ENCODE measurements around the gene THSD7B.
"Not testable (repeated sequence)": the region's sequence is repeated elsewhere in the genome, so short reads cannot be mapped to it uniquely, and the experiment has no call there.

THSD7B gene

DNA sequence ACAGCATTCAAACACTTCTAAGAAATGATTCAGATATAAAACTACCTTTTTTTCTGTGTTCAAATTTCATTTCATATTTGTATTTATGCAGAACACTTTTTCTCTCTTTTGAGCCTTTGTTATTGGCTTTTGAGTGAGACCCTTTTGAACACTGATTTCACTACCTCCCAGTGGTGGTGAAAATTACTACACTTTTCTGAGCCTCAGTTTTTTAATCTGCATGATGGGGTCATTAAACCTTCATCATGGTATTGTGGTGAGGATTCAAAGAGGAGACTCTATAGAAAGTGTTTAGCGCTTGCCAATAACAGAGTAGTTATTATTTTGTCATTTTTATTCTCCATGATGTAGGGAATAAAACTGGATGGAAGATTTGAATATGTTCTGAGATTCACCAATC is 169.8 kb downstream of the THSD7B start:
- DNase-seq = no peak

DNA sequence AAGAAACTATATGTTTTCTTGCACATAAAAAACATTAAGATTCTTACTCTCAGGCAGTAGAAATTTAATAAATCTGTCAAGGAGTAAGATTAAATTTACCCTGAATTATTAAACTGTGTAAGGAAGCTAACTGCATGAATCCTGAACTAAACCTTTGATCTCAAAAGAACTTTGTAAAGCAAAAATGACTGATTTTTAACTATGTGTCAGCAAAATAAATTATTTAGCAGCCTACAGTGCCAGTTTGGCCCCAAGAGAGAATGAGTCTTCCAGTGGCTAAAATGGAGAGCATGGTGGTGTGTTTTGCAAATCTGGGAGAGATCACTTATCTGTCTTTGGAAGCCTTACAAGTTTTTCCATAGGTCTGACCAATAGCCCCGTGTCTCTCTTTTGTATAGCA is 190.7 kb downstream of the THSD7B start:
- DNase-seq = no peak

DNA sequence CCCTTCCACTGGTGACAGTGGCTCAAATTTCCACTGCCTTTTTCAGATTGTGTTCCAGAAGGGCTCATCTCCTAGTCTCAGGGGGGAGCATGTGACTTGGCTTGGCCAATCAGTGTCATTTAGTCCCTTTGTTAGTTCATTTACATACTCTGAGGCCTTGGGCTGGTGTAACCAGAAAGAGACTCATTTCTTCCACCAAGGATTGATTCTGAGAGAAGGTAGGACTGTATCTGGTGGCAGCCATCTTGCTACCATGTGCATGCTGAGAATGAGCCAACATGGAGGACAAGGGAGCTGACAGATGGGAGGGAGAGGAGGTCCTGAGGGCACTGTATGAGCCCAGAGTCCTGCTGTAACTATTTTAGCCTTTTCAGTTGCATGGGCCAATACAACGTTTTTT is 191.7 kb downstream of the THSD7B start:
- DNase-seq = no peak

DNA sequence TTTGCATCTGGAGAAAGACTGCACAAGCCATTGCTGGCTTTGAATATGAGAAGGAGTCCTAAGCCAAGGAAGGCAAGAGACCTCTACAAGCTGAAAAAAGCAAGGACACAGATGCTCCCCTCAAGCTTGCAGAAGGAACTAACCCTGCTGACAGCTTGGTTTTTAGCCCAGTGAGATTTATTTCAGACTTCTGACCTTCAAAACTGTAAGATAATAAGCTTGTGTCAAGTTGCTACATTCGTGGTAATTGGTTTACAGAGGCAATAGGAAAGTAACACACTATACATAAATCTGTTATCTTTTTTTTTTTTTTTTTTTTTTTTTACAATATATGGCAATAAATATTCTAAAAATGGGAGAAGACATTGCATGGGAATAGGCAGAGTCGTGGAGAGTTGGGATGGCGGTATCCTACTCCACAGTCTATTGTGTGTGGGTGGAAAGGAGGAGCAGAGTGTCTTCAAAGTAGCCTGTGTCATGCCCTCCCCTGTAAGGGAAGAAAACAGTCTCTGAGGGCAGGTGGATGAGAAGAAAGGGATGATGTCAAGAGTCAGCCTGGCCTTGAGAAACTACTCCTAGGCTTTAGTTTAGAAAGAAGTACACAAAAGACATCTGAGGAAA is 196.9 kb downstream of the THSD7B start:
- DNase-seq = no peak

DNA sequence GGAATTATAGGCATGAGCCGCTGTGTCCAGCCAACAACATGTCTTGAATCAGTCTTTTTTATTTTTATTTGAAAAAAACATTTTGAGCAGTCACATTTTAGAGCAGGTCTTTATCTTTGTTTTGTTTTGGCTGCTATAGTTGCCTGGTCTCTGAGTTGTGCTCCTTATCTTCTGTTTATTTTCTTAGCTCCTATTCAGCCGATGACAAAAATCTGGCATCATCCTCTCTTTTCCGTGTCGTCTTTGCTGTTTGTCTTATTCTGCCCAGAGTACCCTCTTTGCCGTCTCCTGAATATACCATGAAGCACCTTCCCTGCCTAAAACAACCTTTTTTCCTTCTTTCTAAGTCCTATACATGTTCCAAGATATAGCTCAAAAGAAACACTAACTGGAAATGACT is 201.1 kb downstream of the THSD7B start:
- DNase-seq = no peak

DNA sequence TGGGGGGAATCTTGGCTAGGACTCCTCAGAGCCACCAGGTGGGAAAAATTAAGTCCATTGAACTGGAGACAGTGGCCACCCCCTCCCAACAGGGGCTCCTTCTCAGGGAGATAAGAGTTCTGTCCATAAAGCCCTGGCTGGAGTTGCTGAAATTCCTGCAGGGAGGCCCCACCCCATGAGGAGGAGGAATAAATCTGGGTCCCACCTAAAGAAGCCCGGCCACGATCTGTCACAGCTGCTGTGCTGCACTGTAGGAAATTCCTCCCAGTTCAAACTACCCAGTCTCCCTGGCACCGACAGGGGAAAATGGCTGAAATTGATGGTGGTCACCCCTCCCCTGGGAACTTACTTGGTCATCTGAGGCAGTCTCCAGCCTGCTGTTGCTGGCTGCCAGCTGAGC is 215.0 kb downstream of the THSD7B start:
- DNase-seq = no peak

DNA sequence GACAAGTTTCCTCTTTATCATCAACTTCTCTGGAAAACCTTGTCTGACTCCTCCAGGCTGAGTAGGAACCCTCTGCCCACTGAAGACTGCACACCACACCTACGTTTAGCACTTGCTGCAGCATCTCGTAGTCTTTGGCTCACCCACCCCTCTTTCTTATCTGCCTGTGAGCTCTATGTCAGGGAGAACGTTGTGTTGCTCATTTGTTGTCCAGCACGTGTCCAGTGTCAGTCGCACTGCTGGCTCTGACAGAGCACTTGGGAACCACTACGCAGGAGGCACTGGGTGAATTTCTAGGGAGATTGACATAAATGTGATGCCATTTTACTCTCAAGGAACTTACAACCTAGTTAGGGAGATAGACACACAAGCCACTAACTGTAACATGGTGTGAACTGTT is 216.3 kb downstream of the THSD7B start:
- not testable (repeated sequence) for DNase-seq

DNA sequence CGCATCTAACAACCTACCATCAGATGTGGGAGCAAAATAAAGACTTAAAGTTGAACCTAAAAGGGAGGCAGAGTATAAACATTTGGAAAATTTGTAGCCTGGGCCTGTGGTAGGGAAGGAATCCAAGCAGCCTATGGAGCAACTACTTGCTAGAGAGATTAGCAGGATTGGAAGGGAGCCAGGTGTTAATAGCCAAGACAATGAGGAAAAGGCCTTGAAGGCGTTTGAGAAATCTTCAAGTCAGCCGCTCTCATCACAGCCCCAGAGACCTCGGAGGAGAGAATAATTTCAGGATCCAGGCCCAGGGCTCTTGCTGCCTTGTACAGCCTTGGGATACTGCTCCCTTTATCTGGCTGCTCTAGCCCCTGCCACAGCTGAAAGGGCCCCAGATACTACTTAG is 219.7 kb downstream of the THSD7B start:
- no peak for DNase-seq

DNA sequence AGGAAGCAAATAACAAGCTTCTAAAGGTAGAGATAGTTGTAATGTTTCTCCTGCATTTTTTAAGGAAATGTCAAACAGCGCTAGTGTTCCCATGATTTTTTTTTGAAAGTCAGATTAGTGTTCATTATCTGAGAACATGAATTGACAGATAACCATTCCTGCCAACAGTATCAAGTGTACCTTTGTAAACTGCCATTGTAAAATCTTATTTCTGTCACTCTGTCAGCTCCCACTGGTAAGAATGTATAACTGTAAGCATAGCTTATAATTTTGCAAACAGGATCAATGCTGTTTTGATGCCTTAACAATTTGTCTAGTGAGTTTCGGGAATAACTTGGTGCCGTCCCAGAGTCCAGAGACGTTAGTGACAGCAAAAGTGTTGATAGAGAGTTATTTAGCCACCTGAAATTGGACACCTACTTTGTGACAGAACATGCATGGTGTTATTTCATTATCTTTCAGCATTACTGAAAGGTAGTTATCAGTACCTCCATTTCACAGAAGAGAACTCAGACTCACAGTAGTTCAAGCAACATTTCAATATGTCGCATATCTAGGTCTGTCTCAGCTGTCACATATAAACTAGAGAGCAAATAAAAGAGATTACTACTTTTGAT is 221.4 kb downstream of the THSD7B start:
- DNase-seq = no peak

DNA sequence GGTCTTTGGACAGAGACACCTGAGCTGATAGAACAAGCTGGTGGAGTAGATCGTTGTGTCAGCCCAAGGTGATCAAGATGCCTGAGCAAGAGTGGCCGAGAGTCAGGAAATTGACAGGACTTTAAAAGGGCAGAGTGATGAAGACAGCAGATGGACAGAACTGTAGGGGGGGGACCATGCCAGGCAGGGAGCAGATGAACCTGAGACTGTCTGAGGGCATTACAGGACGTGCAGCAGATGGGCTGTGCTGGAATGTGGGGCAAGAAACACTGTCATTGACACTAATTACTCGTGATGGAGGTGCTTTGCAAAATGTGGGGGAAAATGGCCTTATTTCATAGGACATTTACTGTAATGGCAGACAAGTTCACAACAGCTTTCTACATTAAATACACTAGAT is 225.0 kb downstream of the THSD7B start:
- no peak for DNase-seq

DNA sequence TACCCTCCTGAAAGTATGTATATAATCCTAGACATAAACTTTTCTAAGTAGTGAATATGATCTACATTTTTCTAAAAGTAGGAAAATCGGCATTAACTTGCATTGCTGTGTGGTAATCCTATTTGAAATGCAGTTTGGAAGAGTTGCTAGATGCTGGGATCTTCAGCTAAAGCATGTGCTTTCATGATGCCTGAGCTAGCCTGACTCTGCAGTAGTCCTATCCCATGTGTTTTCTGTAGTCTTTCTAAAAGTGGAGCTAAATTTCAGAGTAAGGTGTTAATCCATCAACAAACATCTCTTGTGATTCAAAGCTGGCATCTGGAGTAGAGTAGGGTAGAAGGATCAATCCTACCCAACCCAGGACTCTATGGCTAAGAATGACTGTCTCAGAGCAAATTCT is 229.4 kb downstream of the THSD7B start:
- no peak for DNase-seq

DNA sequence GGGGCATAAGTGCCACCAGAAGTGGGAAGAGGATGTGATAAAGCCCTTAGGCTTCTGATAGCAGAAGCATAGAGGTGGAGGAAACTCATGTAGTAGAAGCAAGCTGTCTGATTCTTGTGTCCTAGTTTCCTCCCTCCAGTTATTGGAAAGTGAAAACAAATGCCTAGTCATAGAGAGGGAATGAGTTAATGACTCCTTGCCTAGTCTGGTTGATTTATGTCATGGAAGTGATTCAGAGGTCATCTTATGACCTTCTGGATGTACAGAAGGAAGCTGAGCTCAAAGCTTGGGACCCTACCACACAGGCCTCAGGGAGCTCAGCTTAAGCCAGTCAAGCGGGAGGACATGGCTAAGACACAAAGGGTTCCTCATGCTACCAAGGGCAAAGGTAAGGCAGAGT is 232.2 kb downstream of the THSD7B start:
- DNase-seq = no peak

DNA sequence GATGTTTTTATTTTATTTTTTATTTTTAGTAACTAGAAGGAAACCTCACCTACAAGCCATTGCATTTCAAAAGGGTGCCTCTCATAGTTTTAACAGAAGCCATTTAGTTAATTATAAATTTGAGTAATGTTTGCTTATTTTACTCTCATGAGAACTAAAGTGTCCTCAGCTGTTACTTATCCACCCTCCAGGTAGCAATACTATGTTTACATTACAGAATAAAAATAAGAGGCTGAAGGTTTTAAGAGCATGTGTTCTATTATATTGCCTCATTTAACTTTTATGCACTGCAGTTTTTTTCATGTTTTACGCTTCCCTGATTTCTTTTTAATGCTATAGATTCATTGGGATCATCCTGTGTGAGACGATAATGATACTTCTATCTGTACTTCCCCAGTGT is 235.5 kb downstream of the THSD7B start:
- DNase-seq = no peak

DNA sequence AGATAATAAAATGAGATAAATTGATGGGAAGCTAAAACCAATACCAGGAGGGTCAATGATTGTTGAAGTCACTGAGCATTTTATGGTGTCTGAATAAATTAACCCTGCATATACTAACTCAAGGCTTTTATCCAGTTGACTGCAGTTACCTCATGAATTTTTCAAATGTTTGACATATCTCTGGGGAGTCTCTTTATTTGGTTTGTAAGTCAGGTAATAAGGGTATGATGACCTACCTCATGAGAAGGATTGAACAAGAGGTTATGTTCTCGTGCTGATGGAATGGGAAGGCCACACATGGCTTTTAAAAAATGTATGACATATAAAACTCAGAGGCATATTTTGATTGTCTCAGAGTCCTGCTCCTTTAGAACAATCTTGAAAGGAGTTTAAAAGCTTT is 237.6 kb downstream of the THSD7B start:
- DNase-seq = no peak

DNA sequence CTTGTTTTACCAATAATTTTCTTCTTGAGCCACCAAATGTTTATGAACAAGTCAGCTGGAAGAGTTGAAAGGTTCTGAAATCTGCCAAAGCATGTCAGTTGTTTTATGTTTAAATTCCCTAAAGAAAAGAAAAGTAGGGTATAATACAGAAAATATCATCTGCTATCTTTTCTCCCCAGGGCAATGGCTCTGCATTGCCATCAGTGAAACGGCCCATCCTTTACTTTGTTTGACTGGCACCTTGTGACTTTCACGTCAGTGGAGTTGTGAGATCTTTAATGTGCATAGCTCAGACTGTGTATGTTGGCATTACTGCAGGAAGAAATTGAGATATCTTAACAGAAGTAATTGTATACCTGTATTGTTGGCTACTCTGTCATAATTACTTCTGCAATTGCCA is 239.9 kb downstream of the THSD7B start:
- no peak for DNase-seq

DNA sequence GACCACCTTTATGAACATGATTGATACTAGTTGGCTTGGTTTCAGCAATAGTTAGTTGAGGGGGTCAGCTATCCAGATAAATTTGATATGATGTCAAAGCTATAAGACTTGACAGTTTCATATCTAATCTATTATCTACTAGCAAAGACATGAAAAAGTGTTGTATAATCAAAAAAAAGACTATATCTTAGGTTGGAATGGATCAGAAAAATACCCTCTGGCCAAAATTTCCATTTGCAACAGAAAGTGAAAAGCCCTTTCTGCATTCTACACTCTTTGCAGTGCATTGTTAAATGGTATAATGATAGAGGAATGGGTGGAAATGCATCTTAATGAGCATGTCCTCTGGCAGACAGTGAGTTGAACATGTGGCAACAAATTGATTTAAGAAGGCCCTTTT is 242.6 kb downstream of the THSD7B start:
- no peak for DNase-seq

DNA sequence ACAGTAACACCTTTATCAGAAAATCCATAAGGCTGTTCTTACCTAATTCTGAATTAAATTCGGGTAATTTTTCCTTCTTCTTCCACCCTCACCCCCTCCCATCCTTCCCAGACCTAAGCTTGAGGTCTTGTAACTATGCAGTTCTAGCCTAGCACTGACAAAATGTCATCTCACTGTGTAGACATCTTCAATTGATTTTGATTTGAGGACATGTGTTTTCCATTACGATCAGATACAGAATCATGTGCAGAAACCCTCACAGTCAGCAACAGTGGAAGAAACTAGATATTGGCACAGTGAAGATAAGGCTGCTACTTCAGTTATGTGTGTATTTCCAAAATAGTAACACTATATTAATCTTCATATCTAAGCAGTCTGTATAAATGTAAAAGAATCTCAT is 244.6 kb downstream of the THSD7B start:
- no peak for DNase-seq

DNA sequence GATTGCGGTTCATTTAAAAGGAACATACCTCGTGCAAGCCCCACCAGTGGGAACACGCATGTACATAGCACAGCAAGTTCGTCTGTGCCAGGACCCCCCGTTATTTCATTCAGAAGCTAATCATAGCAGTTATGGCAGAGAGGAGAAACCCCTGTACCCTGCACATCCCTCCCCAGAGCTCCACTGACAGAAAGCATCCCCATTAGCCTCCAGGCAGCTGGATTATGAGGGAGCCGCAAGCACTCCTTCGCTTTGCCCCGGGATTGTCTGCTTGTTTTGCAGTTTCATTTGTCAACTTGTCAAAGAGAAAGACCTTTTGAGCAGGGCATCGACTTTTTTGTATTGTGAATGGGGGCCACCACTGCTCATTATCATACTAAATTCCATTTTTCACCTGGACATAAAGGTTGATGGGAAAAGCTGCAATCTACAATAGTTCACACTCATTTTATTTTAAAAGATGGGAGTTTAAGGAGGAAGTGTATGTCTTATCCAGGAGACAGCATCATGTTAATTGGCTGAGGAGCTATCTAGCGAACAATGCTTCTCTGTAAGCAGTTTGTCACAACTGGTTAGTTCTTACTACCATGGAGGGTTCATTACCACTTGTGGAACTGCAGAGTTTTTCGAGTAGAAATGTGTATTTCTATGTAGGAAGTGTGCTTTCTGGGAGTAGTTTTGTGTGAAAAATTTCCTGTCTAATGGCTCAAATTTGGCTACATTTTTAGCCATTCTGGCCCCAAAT is 255.3 kb downstream of the THSD7B start:
- DNase-seq = no peak

DNA sequence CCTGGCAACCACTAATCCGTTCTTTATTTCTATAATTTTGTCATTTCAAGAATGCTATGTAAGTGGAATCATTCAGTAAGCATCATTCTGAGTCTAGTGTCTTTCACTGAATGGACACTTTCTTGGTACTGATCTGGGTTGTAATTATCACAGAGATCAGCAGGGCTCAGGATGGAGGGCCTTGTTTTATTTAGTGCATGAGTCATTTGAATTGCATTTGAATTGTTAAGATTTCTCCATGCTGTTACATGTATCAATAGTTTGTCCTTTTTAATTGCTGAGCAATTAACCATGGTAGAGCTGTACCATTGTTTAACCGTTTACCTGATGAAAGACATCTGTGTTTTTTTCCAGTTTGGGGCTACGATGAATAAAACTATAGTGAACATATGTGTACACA is 256.4 kb downstream of the THSD7B start:
- no peak for DNase-seq

DNA sequence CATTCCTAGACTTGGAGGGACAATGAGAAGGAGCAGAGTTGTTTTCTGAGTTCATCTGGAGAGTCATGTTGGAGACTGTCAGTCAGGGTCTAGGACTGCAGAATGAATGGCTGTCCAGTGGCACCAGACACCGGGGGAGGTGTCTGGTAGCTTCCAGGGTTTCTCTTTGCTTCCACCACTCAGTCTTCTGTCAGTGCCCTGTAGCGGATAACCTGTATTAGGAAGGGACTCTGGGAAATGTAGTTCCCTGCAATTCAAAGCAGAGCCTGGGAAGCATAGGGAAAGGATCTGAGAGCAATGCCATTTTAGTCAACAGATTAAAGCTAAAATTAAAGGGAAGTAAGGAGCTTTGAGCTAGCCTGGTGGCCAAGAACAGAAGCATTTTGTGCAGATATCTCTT is 257.9 kb downstream of the THSD7B start:
- DNase-seq = no peak

DNA sequence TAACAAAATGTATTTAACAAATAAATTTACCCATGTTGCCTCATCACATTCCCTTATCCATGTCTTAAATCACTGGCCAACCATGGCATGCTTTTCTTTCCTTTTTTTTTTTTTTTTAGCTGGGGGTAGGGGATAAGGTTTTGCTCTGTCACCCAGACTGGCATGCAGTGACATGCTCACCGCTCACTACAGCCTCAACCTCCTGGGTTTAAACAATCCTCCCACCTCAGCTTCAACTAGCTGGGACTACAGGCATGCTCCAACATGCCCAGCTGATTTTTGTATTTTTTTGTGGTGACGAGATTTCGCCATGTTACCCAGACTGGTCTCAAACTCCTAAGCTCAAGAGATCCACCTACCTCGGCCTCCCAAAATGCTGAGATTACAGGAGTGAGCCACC is 266.4 kb downstream of the THSD7B start:
- DNase-seq = no peak

DNA sequence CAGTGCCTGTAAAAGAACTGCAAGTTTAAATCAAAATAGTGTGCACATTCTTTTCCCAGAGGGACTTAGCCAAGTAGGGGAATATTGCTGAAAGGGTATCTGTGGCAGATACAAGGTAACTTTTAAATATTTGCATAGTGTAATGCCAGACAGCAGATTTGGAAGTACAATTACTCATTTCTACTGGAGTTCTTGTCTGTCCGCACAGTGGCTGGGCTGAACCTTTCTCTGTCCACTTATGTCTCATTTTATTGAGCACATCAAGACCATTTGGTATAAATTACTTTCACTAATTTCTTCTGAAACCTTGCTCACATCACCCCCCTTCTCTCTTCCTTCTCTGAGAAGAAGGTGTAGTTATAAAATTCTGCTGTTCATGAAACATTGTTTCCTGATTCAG is 271.3 kb downstream of the THSD7B start:
- no peak for DNase-seq

DNA sequence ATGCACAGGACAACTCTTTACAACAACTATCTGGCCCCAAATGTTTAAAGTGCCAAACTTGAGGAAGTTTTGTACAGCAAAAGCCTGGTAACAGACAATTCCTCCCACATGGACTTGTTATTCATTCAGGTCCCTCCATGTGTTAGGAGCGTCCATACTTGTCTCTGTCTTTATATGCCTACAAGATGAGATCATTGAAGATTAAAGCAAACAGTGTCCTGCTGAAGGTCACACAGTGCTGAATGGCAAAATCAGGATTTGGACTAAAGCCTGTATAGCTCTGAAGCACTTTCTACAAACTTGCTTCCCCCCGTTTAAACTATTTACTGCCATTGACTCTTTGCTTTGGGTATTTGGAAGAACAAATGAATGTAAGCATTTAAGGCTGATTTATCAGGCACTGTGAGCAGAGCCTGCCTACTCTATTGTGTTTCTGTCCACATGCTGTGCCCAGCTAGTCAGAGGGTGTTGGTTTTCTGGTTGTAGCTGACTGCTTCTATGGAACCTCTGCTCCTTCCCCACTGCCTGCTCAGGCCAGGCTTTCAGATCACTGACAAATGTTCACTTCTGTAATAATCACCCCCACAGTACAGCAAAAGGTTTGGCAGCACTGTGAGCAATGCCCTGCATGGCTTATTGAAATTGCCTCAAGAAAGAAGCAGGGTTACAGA is 274.3 kb downstream of the THSD7B start:
- no peak for DNase-seq

DNA sequence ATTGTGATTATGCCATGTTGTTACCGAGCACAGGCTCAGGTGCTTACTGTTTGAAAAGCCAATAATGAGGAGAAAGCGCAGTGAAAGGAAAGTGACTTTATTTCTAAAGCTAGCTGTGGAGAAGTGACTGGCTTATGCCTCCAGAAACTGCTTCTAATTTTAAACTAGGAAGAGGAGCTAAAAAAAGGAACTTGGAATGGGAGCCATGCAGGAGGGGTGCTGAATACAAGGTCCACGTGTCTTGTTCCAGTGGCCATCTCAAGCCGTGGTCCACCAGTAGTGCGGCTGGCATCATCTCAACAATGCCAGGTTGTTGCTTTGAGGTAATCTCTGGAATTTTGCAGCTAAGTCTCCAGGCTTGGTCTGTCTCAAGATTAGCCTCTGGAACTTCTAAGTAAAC is 282.0 kb downstream of the THSD7B start:
- DNase-seq = no peak
